GM12891 (cell line): ENCODE measurements around the gene NHLRC1.
A peak's percentile ranks its signal among the peaks of the same experiment; 100 is the strongest.

ENCODE experiments used
- DNase-seq: peaks from one replicate; pipeline ENCODE4 v3.0.0; 2011; ENCODE audit warnings: low spot score; ENCODE audit not compliant: insufficient read length
- FAIRE-seq: peaks from 2 replicates; lab custom pipeline; 2011; peaks lifted over from hg19 to GRCh38; lab: Jason Lieb, UNC
- PAX5 ChIP-seq: IDR thresholded peaks from 2 replicates; pipeline ENCODE4 v1.6.1; 2011; ENCODE audit warnings: low read length, moderate library complexity, mild to moderate bottlenecking; ENCODE audit not compliant: insufficient read depth, severe bottlenecking
- POLR2A ChIP-seq: IDR thresholded peaks from 2 replicates; pipeline ENCODE4 v1.6.1; 2011; ENCODE audit warnings: low read depth, low read length, control low read depth
- POLR2AphosphoS5 ChIP-seq: IDR thresholded peaks from 2 replicates; pipeline ENCODE4 v1.6.1; 2011; ENCODE audit warnings: low read depth, low read length, control low read depth
- POU2F2 ChIP-seq: IDR thresholded peaks from 2 replicates; pipeline ENCODE4 v1.6.1; 2011; ENCODE audit warnings: low read depth, mild to moderate bottlenecking, control low read depth, low read length, moderate library complexity
- SPI1 ChIP-seq: IDR thresholded peaks from 2 replicates; pipeline ENCODE4 v1.6.1; 2011; ENCODE audit warnings: low read depth, low read length, control low read depth
- TAF1 ChIP-seq: IDR thresholded peaks from 2 replicates; pipeline ENCODE4 v1.6.1; 2011; ENCODE audit warnings: low read depth, low read length, control low read depth

Gene NHLRC1

DNA sequence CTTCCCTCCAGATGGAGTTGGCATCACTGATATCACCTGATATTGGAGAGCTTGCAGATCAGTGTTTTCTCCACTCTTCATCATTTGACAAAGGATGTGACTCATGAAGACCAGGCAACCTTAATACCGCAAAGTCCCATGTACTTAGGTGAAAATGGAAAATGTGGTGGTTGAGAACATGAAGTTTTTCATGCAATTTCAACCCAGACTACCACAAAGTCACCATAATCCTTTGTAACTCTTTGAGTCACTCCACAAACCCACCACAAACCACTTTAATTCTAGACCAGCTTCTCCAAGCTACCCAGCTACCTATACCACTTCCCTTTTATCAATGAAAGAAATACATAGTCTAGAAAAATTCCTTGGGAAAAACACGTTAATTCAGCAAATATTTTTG, 7.1 kb downstream of the NHLRC1 start:
- no peak for TF ChIP-seq TAF1
- TF ChIP-seq POLR2AphosphoS5, result no peak
- no peak for TF ChIP-seq POLR2A
- TF ChIP-seq SPI1, result peak; percentile 36; the same call in 1 of the 2 replicates
- FAIRE-seq (no peak), DNase-seq (no peak)

DNA sequence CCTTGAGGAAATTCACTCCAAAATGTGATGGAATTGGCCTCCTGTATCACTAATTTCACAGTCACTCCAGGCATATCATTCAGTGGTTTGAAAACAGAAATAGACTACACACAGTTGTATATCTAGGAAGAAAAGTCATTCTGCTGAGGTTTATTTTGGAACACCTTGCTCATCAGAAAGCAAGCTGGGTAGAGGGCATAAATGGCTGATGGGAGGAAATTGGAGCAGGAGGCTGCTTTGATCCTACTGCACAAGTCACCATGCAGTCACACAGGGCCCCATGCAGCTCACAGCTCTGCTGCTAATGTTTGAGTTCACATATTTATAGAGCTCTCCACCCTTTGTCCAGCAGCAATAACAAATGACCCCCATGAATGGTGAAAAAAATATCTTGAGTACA, 12.3 kb downstream of the NHLRC1 start:
- DNase-seq (no peak), FAIRE-seq (no peak)
- no peak for TF ChIP-seq POU2F2
- TF ChIP-seq PAX5, result no peak
- TF ChIP-seq POLR2A, result no peak
- no peak for TF ChIP-seq TAF1
- TF ChIP-seq SPI1, result no peak
- TF ChIP-seq POLR2AphosphoS5, result no peak

DNA sequence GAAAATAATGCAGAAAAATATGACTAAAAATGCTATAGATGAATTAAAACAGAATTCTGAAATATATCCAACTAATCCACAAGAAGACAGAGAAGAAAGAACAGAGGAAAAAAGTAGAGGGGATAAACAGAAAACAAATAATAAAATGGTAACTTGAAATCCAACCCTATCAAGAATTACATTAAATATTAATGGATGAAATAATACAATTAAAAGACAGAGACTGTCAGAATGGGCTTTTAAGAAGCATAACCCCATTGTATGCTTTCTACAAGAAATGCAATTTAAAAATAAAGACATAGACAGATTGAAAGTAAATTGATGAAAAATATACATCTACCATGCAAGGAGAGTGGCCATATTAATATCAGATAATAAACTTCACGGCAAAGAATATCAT, 15.4 kb downstream of the NHLRC1 start:
- TF ChIP-seq POLR2AphosphoS5 (no peak), SPI1 (no peak), POU2F2 (no peak), POLR2A (no peak), TAF1 (no peak), PAX5 (no peak)
- no peak for DNase-seq
- FAIRE-seq, result no peak

DNA sequence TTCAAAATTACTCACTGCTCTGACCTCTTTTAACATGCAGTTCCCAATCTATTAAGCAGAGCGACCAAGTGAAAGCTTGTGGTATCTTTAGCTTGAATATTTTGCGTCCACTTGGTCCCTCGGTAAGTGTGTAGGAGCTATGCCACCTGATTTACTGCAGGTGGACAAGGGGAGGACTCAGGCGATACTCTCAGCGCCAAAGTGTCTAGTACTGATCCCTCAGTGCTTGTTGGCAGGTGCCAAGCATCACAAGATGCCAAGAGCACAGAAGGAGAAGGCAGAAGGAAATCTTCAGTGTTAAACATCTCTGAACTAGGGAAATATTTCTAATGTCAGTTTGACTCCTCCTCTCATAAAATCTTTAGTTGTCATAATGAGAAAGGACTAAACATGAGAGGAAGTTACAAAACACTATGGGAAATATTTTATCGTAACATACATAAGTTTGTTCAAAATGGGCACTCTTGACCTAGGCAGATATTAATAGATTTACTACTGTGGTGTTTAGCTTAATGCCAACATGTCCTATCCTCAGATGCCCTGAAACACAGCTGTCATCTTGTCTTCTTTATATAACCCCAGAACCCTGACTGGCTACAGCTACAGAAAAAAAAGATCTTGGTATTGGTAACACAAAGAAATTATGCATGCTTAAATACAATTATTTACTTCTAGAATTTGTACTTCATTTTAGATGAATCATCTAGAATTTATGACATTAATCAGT, 19.5 kb downstream of the NHLRC1 start:
- DNase-seq, result no peak
- no peak for FAIRE-seq
- TF ChIP-seq POLR2A, result no peak
- TF ChIP-seq POLR2AphosphoS5, result no peak
- no peak for TF ChIP-seq POU2F2
- no peak for TF ChIP-seq PAX5
- TF ChIP-seq SPI1, result no peak
- no peak for TF ChIP-seq TAF1

DNA sequence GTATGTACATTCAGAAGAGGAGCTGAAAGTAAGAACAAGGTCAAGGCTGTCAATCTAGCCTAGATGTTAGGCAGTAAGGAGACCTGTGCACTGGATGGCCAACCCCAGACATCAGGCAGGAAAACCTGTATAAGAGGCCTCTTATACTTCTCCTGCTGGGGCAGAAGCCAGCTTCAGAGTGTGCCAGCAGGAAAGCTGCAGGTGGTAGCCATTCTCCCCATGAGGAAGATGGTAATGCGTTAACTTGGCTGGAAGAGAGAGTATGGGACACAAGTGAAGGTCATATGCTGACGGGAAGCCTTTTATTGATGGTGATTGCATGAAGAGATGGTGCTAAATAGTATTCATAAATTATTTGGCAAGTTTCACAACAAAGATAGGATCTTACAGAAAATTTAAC, 20.6 kb downstream of the NHLRC1 start:
- DNase-seq, result no peak
- no peak for FAIRE-seq
- no peak for TF ChIP-seq POU2F2
- no peak for TF ChIP-seq POLR2A

DNA sequence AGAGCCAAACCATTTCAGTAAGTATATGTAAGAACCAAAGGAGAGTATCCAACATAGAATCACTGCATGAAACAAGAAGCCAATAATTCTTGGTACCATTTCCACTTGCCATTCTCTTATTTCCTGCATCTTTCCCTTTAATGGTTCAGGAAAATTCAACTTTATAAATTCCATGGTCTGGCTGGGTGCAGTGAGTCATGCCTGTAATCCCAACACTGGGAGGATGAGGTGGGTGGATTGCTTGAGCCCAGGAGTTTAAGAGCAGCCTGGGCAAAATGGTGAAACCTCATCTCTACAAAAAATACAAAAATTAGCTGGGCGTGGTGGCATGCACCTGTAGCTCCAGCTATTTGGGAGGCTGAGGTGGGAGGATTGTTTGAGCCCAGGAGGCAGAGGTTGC, 21.2 kb downstream of the NHLRC1 start:
- no peak for FAIRE-seq
- TF ChIP-seq TAF1 (no peak), POLR2A (no peak), POLR2AphosphoS5 (no peak), PAX5 (no peak), POU2F2 (no peak), SPI1 (no peak)
- no peak for DNase-seq

DNA sequence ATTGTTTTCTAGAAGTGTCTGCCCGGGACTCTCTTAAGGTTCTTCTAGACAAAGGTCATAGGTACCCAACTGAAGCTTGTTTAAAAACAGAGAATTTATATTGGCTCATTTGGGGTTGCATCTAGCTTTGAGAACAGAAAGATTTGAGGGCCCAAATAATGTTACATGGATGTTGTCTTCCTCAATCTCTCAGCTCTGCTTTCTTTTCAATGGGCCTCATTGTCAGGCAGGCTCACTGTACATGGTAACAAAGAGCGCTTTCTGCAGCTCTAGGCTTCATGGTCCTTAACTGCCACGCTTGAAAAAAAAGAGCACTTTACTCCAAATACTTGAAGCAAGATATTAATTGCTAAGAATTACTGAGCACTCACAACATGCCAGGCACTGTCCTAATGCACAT, 22.2 kb downstream of the NHLRC1 start:
- no peak for DNase-seq
- no peak for TF ChIP-seq PAX5
- TF ChIP-seq SPI1, result no peak
- no peak for TF ChIP-seq POU2F2
- TF ChIP-seq TAF1, result no peak
- no peak for TF ChIP-seq POLR2AphosphoS5
- no peak for TF ChIP-seq POLR2A
- no peak for FAIRE-seq

DNA sequence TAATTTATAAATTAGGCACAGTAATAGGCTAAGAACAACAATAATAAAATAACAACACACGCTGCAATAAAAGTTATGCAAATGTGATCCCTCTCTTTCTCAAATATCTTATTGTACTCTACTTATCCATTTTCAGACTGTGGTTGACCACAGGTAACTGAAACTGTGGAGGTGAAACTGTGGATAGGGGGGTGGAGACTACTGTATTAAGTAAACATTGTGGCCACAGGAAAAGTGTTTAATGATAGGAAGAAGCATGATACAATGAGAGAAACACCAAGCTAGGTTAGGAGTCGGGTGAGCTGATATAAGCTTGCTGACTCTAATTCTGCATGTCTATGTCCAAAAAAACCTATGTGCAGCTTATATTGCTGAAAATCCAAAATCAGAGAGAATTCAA, 23.0 kb downstream of the NHLRC1 start:
- DNase-seq (no peak), FAIRE-seq (no peak)
- TF ChIP-seq POLR2AphosphoS5 (no peak), POU2F2 (no peak), PAX5 (no peak), SPI1 (no peak), POLR2A (no peak), TAF1 (no peak)

DNA sequence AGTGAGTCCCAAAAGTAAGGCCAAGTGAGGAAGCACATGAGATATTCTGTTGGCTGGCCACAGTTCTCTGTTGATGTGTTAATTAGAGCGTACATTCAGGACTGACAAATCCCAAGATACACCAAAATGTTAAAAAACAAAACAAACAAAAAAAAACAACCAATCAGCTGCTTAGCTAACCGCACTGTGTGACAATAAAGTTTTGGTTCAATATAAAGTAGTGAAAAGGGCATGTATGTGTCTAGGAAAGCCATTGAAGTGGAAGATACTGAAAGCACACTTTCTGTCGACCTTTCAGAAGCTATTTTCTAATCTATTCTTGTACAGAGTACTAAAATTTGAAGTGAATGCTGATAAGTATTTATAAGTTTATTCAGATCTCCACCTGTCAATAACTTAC, 26.1 kb downstream of the NHLRC1 start:
- FAIRE-seq (no peak), DNase-seq (no peak)
- no peak for TF ChIP-seq SPI1
- no peak for TF ChIP-seq POU2F2
- no peak for TF ChIP-seq POLR2A
- TF ChIP-seq TAF1, result no peak
- TF ChIP-seq POLR2AphosphoS5, result no peak
- TF ChIP-seq PAX5, result no peak

DNA sequence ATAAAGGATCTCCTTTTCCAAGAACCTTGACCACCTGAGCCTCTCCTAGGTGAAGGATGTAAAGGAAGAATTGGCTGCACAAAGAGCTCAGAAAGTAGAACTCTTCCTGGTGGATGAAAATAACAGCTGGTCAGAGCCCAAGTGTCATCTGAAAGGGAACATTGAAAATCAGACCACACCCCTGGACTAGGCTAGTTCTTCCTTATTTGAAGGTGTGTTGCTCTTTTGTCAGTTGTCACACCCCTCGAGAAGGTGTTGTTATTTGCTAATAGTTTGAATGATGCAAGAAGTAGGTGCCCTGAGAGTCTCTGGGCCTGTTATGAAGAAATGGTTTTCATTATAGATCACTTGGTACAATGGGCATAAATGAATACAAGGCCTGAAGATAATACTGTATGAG, 31.1 kb downstream of the NHLRC1 start:
- DNase-seq (no peak), FAIRE-seq (no peak)
- TF ChIP-seq SPI1, result no peak
